Measurements from ENCODE around the gene ACBD4. TPM values are rescaled to one million over a fixed set of nuclear protein-coding genes. Genes with fewer than 3 reads are reported as not detected.

The ACBD4 gene
- total RNA-seq, 4 donors from 2014 or later = 5.1 to 23.4 (median 9.5) TPM

DNA sequence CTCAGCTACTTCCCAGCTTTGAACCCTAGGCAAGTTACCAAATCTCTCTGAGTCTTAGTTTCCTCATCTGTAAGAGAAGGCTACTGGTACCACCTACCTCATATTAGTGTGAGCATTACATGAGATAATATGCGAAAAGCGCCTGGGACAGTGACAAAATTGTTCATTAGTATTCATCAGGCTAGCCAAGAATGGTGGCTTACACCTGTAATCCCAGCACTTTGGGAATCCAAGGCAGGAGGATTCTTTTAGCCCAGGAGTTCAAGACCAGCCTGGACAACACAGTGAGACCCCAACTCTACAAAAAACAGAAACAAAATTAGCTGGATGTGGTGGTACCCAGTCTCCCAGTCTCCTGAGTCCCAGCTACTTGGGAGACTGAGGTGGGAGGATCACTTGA lies 6.5 kb upstream of the ACBD4 start:
- TF ChIP-seq, protein P1, sequence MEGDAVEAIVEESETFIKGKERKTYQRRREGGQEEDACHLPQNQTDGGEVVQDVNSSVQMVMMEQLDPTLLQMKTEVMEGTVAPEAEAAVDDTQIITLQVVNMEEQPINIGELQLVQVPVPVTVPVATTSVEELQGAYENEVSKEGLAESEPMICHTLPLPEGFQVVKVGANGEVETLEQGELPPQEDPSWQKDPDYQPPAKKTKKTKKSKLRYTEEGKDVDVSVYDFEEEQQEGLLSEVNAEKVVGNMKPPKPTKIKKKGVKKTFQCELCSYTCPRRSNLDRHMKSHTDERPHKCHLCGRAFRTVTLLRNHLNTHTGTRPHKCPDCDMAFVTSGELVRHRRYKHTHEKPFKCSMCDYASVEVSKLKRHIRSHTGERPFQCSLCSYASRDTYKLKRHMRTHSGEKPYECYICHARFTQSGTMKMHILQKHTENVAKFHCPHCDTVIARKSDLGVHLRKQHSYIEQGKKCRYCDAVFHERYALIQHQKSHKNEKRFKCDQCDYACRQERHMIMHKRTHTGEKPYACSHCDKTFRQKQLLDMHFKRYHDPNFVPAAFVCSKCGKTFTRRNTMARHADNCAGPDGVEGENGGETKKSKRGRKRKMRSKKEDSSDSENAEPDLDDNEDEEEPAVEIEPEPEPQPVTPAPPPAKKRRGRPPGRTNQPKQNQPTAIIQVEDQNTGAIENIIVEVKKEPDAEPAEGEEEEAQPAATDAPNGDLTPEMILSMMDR (IDR thresholded peaks at IDR 0.05; ENCODE audit: low read depth) = no peak

DNA sequence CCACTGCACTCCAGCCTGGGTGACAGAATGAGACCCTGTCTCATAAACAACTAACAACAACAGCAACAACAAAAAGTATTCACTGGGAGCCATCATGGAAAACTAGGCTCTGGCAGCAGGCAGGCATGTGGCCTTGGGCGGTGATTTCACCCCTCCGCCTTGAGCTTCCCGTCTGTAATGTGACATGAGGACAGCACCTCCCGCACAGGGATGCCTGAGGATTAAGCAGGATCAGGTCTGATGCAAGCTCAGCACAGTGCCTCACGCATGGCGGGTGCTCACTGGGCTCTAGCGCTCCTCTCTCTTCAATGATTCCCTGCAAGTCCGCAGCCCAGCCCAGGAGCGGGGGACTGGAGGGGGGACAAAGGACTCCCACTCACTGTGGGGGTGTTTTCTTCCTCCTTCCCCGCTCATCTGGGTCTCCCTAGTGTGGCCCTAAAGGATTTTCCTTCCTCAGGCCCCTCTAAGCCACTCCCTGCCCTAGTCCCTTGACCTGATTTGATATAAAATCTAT lies 6.0 kb upstream of the ACBD4 start:
- TF ChIP-seq, protein P1 (IDR thresholded peaks at IDR 0.05; ENCODE audit: low read depth) = no peak

DNA sequence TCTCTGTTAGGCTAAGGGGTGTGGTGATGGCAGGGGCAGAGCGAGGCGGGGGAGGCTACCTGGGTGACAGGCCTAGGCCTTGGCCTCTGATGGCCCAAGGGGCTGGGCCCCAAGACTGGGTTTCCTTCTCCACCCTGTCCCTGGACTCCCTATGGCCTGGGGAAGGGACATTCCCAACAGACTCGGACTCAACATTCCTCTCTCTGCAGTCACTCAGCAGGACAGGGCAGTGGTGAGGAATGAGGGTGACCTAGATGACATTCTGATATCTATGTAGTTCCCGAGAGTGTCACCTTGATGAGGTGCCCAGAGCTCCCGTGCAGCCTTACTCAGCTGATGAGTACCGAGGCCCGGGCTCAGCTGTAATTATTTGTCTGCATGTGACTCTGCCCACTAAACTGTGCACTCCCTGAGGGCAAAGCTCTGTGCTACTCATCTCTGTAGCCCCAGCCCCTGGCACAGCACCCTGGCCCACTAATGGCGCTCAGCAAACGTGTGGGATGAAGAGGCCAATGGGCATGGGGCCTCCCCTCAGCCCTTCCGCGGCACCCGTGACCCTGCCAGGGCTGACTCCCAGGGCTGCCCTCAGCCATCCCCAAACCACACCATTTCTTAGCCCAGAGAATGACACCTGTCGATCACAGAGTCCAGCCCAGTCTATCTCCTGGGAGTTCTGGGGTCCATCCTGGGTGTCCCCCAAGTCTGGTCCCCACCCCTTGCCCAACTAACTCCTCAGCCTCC lies 5.4 kb upstream of the ACBD4 start:
- TF ChIP-seq, protein P1 (IDR thresholded peaks at IDR 0.05; ENCODE audit: low read depth) = no peak

DNA sequence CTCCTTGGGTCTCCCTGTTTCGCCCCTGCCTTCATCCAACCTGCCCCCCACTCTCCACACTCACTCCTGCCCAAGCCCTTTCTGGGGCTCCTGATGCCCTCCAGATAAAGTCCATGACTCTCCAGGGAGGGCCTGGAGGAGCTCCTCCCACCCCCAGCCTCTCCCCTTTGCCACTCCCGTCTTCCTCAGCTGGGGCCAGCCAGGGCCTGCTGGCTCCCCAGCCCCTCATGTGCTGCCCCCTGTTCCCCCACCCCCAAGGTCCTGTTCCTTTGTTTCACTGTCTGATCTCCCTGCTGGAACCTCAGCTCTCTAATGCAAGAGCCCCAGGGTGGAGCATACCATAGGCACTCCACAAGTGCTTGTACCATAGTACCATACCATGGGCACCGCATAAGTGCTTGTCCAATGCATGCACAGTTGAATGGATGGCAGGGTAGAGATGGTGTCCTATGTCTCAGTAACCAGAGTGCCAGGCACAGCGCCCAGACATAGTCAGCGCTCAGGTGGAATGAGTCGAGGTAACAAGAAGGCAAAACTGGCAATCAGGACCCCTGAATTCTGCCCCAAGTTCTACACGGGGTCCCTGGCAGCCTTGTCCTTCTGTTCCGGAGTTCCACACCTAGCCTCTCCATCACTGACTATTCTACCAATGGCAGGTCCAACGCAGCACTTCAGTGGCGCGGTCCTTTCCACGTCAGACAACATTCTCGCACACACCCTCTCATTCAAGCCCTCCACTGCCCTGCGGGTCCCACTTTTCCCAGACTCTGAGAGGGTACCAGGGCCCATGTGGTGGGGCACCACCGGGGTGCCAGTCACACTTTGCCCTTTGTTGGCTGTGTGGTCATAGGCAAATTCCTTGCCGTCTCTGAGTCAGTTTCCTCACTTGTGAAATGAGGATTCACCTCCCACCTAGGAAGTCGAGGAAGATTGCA lies 4.5 kb upstream of the ACBD4 start:
- TF ChIP-seq, protein P1 (IDR thresholded peaks at IDR 0.05; ENCODE audit: low read depth) = no peak

DNA sequence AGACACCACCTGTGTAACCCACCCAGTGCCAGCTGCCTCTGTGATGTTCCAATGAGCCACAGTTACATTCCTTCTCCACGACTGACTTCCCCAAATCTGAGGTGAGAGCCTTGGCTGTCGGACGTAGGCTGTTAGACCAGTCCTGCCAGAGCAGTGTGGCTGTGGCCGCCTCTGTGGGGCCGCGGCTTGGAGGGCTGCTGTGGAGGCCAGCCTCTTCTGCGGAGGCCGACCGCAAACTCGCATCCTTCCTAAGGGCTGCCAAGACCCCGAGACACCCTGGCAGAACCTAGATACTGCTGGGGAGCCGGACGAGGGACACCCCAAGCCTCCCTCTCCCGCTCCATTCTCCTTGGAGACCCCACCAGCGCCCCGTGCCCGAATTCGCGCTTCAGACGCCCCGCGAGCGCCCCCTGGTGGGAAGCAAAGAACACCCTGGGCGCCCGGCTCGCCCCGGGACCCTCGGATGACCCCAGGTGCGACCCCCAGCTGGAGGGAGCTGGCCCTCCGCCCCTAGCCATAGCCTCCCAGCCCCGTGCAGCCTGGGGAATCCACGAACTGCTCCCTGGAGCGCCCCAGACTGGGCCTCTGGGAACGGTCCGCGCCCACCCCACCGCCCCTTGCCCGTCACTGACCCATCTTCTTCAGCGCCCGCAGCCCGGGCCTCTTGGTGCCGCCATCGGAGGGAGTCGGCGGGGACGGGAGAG lies 3.7 kb upstream of the ACBD4 start:
- TF ChIP-seq, protein P1 (IDR thresholded peaks at IDR 0.05; ENCODE audit: low read depth) = no peak

DNA sequence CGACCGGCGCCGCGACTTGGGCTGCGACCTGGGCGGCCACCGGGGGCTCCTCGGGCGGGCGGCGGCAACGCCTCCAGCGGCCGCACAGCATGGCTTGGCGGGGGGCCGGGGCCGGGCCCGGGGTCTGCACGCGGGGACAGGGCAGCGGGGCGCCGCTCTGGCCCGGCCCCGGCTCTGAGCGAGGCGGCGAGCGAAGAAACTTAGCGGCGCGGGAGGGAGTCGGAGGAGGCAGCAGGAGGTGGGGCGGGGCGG lies 3.2 kb upstream of the ACBD4 start, which contains the start of gene PLCD3:
Gene PLCD3, minus strand, starts transcription at position 196 of the 252 bp plus-strand sequence. Its CDS starts 105 bp downstream, at position 91.
- TF ChIP-seq, protein P1 (IDR thresholded peaks at IDR 0.05; ENCODE audit: low read depth) = no peak

All from subcutaneous adipose tissue (tissue), 4 donors.